ACHN (cell line): ENCODE results near the gene APOBR.
"Not testable (repeated sequence)": the region's sequence is repeated elsewhere in the genome, so short reads cannot be mapped to it uniquely, and the experiment has no call there.

Experiments used
- DNase-seq: peaks from one replicate; pipeline ENCODE4 v3.0.0-alpha.2; 2015
- in situ Hi-C: cut with HindIII; loops from 2 replicates; pipeline ENCODE4 v1.10.0; 2017; ENCODE audit warnings: low sequenced_read_pairs, low pct_ligation_motif_present, low pct_unique_long_range_greater_than_20kb

Gene APOBR

DNA sequence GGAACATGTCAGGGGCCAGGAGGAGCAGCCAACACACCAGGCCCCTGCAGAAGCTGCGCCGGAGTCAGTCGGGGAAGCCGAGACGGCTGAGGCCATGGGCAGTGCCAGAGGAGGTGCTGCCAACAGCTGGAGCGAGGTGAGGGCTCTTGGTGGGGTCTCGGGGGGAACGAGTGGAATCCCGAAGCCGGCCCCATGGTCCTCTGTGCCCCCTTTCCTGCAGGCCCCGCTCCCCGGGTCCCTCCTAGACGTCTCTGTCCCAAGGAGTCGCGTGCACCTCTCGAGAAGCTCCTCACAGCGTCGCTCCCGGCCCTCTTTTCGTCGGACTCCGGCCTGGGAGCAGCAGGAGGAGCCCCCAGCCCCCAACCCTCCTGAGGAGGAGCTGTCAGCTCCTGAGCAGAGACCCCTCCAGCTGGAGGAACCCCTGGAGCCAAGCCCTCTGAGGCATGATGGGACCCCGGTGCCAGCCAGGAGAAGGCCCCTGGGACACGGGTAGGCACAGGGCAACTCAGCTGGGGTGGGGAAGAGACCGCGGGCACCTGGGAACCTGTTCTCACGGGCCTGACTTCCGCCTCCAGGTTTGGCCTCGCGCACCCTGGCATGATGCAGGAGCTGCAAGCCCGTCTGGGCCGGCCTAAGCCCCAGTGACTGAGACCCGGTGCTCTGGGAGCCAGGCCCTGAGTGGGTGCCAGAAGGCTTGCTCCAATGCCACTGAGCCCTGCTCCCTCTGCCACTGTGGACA is 3.6 kb downstream of the APOBR start:
- DNase-seq = no peak
- in situ Hi-C loops = no loop called here

DNA sequence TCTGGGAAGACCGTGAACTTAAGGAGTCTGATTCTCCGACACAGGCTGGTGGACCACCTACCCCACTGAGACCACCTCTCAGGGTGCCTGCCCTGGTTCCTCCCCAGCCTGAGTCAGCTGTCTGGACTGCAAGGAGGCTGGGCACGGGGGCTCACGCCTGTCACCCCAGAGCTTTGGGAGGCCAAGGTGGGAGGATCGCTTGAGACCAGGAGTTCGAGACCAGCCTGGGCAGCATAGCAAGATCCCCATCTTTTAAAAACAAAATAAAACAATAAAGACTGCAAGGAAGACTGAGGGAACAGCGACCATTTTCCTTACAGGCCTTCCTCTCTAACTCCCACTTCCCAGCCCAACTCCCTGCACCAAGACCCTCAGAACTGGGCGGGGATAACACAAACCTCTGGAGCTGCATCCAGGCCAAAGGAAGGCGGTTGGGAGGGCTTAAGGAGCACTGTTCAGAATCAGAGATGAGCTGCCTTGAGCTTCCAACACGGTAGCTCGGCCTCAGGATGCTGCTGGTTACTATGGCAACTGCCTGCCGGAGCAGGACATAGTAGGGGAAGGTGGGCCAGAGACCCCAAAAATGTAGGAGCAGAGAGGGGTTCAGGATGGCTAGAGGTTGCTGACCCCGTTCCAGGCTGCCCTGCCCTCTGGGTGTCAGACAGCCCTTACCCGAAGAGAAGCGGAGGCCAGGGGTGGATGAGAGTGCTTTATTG is 4.4 kb downstream of the APOBR start:
- DNase-seq = no peak
- in situ Hi-C loops = no loop called here

DNA sequence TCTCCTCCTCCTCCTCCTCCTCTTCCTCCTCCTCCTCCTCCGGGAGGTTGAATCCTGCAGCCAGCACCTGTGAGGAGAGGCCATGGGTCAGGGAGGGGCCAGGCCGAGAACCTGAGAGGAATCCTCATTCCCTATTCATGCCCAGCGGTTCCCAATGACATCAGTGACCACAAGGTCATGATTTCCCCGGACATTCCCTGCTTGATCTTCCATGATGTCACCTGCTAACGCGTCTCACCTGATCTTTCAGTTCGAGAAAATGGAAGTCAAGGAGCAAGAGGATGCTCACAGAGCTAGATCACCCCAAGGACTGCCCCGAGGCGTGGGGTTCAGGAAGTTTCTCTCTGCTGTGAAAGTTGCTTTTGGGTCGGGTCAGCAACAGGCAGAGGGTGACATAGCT is 5.4 kb downstream of the APOBR start:
- no peak for DNase-seq
- in situ Hi-C loops = no loop called here

- in situ Hi-C loops, DNase-seq: not testable (repeated sequence)
These were observed 6.2 kb downstream of the APOBR start for GRCh38 chr16:28500476-28501180.

- DNase-seq = no peak
- in situ Hi-C loops = no loop called here
These were observed 7.1 kb downstream of the APOBR start for GRCh38 chr16:28501258-28502232.

DNA sequence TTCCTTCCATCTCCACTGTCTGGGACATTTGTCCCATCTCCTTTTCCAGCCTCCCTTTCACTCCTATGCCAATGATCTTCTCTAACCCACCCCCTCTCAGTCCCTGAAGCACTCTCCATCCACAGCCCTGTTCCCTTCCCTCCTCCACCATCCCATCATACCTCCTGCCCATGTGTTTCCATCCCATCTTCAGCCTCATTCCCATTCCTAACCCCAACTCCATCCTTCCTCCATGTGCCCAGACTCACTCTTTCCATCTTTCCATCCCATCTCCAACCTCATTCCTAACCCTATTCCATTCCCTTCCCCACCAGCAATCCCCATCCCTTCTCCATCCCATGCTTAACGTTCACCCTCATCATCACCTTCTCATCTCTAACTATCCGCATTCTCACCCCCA is 7.8 kb downstream of the APOBR start:
- no peak for DNase-seq

GRCh38 chr16:28503470-28504259 is 9.2 kb downstream of the APOBR start:
- peak; percentile 19 for DNase-seq
- in situ Hi-C loops = no loop called here

More for the DNA sequence above, 7.8 kb downstream of the APOBR start:
- in situ Hi-C loops = no loop called here

DNA sequence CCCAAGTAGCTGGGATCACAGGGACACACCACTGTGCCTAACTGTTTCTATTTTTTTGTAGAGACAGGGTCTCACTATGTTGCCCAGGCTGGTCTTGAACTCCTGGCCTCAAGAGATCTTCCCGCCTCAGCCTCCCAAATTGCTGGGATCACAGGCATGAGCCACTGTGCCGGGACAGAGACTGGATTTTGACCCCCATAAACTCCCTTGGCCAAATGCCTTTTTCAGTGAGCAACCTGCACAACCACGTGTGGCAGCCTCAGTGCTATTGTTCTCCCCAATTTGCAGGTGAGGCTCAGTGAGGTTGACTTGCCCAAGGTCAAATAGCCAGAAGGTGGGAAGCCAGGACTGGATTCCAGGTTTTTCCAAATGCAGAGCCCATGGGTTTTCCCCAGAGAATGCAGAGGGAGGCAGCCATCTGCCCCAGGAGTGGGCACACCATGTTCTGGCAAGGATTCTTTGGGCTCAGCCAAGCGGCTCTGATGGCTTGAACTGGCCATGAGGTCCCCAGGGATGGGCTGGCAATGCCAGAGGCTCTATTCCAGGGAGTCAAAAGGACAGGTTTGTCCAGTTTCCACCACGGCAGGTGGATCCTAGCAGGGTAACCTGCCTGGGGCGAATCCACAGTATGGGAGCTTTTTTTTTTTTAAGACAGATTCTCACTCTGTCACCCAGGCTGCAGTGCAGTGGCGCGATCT is 10.4 kb downstream of the APOBR start:
- DNase-seq = peak; percentile 25
- in situ Hi-C loops = no loop called here

DNA sequence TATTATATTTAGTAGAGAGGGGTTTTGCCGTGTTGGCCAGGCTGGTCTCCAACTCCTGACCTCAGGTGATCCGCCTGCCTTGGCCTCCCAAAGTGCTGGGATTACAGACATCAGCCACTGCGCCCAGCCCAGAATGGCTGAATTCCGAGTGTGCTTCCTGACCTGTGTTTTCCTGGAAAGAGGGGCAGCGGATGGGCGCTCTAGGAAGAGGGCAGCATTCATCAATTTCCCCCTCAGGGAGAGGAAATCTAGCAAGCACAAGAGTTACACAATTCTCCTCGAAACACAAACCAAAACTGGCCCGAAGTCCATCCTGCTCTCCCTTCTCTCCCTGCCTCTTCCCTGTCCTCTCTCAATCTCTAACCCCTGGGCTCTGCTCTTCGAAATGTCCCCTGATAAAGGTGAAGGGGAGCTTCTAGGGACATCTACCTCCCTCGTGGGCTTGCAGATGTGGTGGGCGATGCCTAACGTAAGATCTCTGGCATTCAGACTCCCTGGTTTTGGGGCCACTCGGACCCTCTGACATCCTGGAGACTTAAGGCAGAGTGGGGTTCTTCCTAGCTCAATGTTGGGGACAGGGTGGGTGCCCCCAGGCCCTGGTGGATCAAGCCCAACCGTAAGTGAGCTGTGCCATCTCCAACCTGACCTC is 11.2 kb downstream of the APOBR start:
- no peak for DNase-seq
- in situ Hi-C loops = no loop called here

- no peak for DNase-seq
- in situ Hi-C loops = no loop called here
These were observed 16.6 kb downstream of the APOBR start for GRCh38 chr16:28511031-28511430.

GRCh38 chr16:28511801-28512789 is 17.7 kb downstream of the APOBR start:
- in situ Hi-C loops = no loop called here
- DNase-seq = no peak

- no peak for DNase-seq
- in situ Hi-C loops = no loop called here
These were observed 19.2 kb downstream of the APOBR start for GRCh38 chr16:28513484-28514181.

DNA sequence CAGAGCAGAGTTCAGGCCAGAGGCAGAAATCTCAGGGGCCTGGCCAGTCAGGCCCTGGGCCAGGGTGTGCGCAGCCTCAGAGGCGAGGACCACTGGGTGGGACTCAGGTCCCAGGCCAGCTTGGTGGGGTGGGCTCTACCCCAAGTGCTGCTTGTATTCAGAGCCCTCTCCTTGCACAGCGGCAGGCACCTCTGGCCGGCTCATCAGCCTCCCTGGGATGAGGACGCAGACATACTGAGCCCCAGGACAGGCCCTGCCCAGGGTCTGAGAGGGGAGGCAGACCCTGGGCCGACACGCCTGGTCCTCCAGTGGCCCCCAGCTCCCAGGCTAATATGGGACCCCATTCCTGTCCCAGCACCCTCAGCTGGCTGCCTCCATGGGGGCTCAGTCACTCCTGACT is 19.8 kb downstream of the APOBR start:
- no peak for DNase-seq
- in situ Hi-C loops = no loop called here

- in situ Hi-C loops = no loop called here
These were observed 26.2 kb downstream of the APOBR start for GRCh38 chr16:28520672-28521071.

GRCh38 chr16:28521436-28521835 is 27.0 kb downstream of the APOBR start:
- in situ Hi-C loops = no loop called here
- DNase-seq = no peak

More at GRCh38 chr16:28520672-28521071, 26.2 kb downstream of the APOBR start:
- DNase-seq = no peak
